Keratinocyte (primary cell): ENCODE results near the gene RTP5.

Experiments
- CTCF ChIP-seq, 3 experiments: IDR thresholded peaks in 1 of 3; conservative IDR thresholded peaks in 1 of 3; optimal IDR thresholded peaks in 1 of 3; 2 replicates in 2 of 3; 3 replicates in 1 of 3; pipeline versions ENCODE3 to v1.5.1; 2011; ENCODE audit warnings: low read length in 3 of 3, mild to moderate bottlenecking in 3 of 3, moderate library complexity in 2 of 3, control low read depth in 1 of 3, inconsistent platforms in 1 of 3; ENCODE audit not compliant: insufficient read depth in 2 of 3; ENCODE audit errors: extremely low read depth in 1 of 3
- EZH2 ChIP-seq: IDR thresholded peaks from one replicate; pipeline ENCODE4 v1.6.1; 2012; ENCODE audit warnings: inconsistent platforms, mild to moderate bottlenecking, low read length, moderate library complexity

- TF ChIP-seq CTCF (optimal IDR thresholded peaks at IDR 0.05 in 1 of 3, IDR thresholded peaks at IDR 0.05 in 1 of 3, conservative IDR thresholded peaks at IDR 0.05 in 1 of 3; ENCODE audit: extremely low read depth in 1 of 3, insufficient read depth in 2 of 3, low read length in 3 of 3) (no peak), EZH2 (no peak)
Measured at GRCh38 chr2:241897231-241897916, 27.8 kb downstream of the RTP5 start.
